Renal cortical epithelial cell (primary cell): ENCODE data around the gene MIPOL1. TPM values are rescaled to one million over a fixed set of nuclear protein-coding genes. Genes with fewer than 3 reads are reported as not detected.
"Not testable (repeated sequence)": the region's sequence is repeated elsewhere in the genome, so short reads cannot be mapped to it uniquely, and the experiment has no call there.

Source experiments
- DNase-seq: peaks from one replicate; pipeline ENCODE4 v3.0.0-alpha.2; 2011; ENCODE audit warnings: low read depth
- total RNA-seq: library from RNA; depleted of rRNA; stranded (reverse); fragments of >200 nt; gene quantifications from 2 replicates; pipeline ENCODE4 v1.2.3, GENCODE V29; 2014

MIPOL1 gene
- total RNA-seq, 1 donor from 2014 or later = 18.3 TPM

- no peak for DNase-seq
Measured at GRCh38 chr14:37546621-37547447, 349.1 kb downstream of the MIPOL1 start.

DNA sequence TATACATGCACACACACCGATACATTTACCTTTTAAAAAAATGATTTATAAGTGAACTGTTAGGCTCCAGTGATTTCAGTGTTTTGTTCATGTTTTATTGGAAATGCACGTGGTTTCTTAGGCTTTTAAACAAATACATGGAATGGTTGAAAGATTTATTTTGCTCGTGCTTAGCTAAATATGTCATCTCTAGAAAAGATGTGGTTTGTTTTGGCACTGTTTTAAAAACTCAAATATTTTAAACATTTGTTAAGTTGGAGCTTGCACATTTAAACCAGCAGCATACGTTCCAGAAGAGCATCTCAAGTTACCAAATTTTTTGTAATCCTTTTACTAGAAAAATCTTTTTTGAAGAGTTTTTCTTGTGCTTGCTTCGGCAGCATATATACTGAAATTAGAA lies 352.8 kb downstream of the MIPOL1 start:
- DNase-seq = no peak

- no peak for DNase-seq
Measured at GRCh38 chr14:37551119-37551518, 353.4 kb downstream of the MIPOL1 start.

GRCh38 chr14:37553935-37554550 lies 356.3 kb downstream of the MIPOL1 start:
- DNase-seq = no peak

GRCh38 chr14:37555596-37555995 lies 357.9 kb downstream of the MIPOL1 start:
- DNase-seq = not testable (repeated sequence)

DNA sequence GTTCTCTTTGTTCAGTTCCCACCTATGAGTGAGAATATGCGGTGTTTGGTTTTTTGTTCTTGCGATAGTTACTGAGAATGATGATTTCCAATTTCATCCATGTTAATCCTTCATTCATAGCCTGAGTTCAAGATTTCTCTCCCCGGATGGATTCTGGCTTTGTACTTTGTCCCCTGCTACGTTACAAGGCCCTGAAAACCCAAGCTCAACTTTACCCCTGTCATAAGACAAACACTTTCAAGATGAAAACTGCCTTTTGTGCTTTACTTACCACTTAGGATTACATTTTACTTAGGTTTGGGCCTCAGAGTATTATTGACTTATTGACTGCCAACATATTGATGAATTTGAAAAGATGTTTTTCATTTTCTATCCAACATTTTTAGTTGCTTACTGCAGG lies 361.0 kb downstream of the MIPOL1 start:
- DNase-seq = no peak

DNA sequence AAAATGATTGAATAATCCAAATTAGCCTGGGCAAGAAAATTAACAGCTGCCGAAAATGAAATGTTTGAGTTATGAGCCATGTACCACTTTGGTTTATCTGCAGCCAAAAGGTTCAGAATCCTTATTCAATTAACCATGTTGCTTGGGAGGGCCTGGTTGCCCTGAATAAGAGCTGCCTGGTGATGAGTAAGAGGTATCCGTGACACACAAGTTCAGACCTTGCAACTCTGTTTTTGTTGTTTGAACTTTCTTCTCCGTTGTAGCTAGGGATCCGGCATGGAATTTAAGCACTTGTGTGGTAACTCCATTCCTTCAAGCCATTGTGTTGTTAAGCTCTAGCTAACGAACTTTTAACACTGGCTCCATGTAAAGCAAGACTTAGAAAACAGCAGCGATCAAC lies 361.6 kb downstream of the MIPOL1 start:
- DNase-seq = peak; percentile 18

- DNase-seq = no peak
Measured at GRCh38 chr14:37563189-37563588, 365.5 kb downstream of the MIPOL1 start.

- no peak for DNase-seq
Measured at GRCh38 chr14:37565550-37565949, 367.8 kb downstream of the MIPOL1 start.

GRCh38 chr14:37566811-37567371 lies 369.2 kb downstream of the MIPOL1 start:
- no peak for DNase-seq

DNA sequence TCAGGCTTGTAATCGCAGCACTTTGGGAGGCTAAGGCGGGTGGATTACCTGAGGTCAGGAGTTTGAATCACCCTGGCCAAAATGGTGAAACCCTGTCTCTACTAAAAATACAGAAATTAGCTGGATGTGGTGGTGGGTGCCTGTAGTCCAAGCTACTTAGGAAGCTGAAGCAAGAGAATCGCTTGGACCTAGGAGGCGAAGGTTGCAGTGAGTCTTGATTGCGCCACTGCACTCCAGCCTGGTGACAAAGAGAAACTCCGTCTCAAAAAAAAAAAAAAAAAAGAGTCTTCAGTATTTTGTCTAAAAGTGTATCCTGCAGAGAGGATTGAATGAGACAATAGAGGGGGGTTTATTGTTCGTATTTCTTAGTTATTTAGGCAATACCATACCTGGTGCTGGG lies 372.0 kb downstream of the MIPOL1 start:
- DNase-seq = no peak

DNA sequence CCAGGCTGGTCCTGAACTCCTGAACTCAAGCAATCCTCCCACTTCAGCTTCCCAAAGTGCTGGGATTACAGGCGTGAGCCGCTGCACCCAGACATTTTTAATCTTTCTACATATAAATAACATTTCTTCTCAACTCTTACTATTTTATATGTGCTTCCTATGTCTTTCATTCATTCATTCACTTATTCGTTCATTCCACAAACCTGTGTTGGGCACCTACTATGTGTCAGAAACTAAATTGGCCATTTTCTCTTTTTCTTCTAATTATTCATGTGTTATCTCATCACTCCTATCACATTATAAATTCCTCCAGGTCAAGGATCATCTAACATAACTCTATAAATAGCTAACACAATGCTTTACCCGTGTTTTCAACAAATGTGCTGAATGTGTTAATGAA lies 373.7 kb downstream of the MIPOL1 start:
- DNase-seq = no peak

DNA sequence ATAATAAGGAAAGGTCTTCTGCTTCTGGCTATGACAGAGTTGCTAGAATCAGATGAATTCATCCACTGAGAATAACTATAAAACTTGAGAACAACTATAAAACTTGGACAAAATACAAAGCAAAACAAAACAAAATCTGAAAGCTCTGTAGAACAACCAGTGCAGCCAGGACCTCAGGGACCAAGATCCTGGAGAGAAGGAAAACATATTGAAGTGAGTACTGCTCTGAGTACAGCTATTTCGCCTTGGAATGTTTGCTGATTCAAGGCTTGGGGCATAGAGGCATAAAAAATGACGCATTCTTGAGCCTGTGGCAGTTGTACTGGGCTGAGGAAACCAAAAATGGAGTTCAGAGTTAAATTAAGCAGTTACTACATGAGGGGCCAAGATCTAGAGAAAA lies 375.6 kb downstream of the MIPOL1 start:
- no peak for DNase-seq

- DNase-seq = no peak
Measured at GRCh38 chr14:37579274-37579673, 381.5 kb downstream of the MIPOL1 start.

DNA sequence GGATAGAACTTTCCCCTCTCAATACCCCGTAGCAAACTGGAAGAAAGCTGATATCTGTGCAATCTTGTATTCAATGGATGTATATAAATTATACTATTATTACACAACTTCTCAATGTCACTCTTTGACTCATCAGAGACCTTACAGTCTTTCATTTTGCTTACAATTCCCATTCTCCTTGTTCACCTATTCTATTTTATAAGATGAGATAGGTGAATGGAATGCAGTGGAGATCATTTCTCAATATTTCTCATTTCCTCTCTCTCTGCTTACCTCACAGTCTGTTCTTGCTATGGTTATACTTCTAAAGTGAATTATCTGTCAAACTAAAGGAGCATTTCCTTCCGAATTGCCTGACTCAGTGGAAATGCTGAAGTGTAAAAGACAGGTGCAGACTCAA lies 382.4 kb downstream of the MIPOL1 start:
- no peak for DNase-seq

DNA sequence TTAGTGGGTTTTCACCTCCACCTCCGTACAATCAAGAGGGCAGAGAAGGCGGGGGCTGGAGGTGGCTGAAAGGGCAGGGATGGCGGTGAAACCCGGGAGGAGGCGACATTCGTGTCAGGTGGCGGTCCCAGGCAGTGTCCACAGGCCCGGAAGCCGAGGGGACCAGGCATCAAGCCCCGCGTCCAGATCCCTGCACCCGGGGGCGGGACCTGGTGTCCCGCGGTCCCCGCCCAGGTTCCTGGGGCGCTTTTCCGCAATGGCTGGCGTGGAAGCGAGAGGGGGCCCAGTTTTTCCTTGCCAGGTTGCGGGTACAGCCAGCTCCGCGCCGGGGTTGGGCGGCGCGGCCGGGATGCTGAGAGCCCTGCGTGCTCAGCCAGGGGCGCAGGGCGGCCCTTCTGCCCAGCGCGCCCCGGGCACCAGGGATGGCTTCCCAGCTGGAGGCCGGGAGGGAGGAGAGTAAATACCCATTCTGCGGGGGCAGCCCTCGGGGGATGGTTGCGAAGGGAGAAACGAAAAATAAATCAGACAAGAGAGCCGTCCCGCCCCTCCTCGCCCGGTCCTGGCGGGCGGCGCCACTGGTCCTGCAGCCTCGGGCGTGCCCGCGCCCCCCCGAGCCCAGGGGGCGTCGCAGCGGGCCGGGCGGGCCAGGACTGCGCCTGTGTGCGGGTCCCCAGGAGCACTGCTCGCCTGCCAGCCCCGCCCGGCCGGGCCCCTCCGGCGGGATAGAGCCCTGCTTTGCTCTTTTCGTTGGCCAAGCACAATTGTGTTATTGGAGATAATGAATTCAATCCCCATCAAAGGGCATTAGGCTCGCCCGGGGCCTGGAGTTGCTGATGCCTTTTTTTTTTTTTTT lies 385.8 kb downstream of the MIPOL1 start:
- no peak for DNase-seq

- no peak for DNase-seq
Measured at GRCh38 chr14:37584211-37585100, 386.7 kb downstream of the MIPOL1 start.

- no peak for DNase-seq
Measured at GRCh38 chr14:37585101-37585511, 387.4 kb downstream of the MIPOL1 start.

DNA sequence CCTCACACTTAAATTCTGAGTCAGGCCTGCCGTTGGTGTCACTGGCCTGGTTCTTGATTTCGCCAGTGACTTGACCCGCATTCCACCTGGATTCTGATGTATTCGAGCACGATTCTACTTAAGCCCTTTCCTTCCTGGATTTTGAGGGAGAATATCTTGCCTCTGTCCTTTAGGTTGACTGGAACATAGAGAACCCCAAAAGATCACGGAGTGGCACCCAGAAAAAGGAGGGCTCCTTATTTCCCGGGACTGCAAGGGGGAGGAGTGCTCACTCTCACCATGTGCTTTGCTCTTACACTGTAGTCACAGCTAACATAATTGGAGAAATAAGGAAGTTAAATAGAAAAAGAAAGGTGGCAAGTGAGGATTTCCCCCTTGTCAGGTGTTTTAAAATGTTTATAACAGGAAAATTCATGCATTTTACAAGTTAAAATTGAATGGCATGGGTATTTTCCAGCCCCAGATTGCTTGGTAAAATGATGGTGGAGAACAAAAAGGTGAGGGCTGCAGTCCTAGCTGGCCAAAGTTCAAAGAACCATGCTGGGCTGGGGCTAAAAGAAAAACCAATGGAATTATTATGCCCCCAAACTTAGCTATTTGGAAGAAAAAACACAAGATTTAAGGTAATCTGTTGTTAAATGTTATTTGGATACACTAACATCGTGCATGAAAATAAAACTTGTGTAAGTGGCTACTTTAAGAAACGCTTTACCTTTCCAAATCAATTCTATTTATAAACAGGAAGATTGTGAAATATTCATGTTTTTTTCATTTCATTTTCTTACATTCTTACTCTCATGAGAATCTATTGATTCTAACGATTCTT lies 388.4 kb downstream of the MIPOL1 start:
- no peak for DNase-seq

DNA sequence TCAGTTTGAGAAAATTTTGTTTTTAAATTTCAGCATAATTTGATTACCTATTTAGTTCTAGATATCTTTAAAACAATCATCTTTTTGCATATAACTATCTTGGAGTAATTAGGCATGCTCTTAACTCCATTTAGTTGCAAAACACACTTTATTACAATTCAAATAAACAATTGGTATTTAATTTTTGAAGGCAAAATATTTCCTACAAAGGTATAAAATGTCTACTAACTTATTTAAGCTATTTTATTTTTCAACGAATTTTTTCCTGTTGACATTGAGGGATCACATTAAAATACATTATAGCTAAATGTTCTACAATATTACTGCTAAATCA lies 389.0 kb downstream of the MIPOL1 start:
- no peak for DNase-seq
